Tibial artery (tissue), 4 donors: Measurements from ENCODE around the gene TXNDC11.

Experiments used
- DNase-seq, 2 donors: peaks; one replicate each; pipeline ENCODE4 v3.0.0-alpha.2; 2019
- H3K27ac ChIP-seq, 2 donors: fragments of 200-600 bp; sonication (generic) in 1 of 2; 1 replicate in 1 of 2; 2 replicates in 1 of 2; pipeline ENCODE4 v1.5.1; 2018 to 2019; ENCODE audit warnings: mild to moderate bottlenecking in 1 of 2
- H3K27me3 ChIP-seq, 2 donors: fragments of 200-600 bp; sonication (generic) in 1 of 2; one replicate each; pipeline versions ENCODE4 v1.5.1 to v1.6.0; 2016 to 2019
- H3K36me3 ChIP-seq, 3 donors: fragments of 200-600 bp; sonication (generic) in 2 of 3; one replicate each; pipeline ENCODE4 v1.5.1; 2016 to 2019; ENCODE audit warnings: mild to moderate bottlenecking in 2 of 3
- H3K4me1 ChIP-seq, 4 donors: fragments of 200-600 bp; sonication (generic) in 2 of 4; 1 replicate in 3 of 4; 2 replicates in 1 of 4; pipeline ENCODE4 v1.5.1; 2016 to 2019
- H3K4me3 ChIP-seq, 2 donors: fragments of 200-600 bp; sonication (generic) in 1 of 2; 1 replicate in 1 of 2; 2 replicates in 1 of 2; pipeline ENCODE4 v1.5.1; 2018 to 2019; ENCODE audit warnings: mild to moderate bottlenecking in 2 of 2
- H3K9me3 ChIP-seq, 3 donors: fragments of 200-600 bp; sonication (generic) in 1 of 3; one replicate each; pipeline ENCODE4 v1.5.1; 2016 to 2019
- CTCF ChIP-seq, 2 experiments: fragments of 200-600 bp in 1 of 2; fragments of 450-650 bp in 1 of 2; IDR thresholded peaks; one replicate each; pipeline ENCODE4 v1.5.1; 2017 to 2019; ENCODE audit warnings: antibody characterized with exemption in 2 of 2, mild to moderate bottlenecking in 1 of 2, moderate library complexity in 1 of 2
- intact Hi-C: fragments of 100-400 bp; cut with DNase I; formaldehyde crosslinking; loops from one replicate; pipeline ENCODE4 v1.15.0; 2023; ENCODE audit warnings: low total_unique reads

TXNDC11 gene

DNA sequence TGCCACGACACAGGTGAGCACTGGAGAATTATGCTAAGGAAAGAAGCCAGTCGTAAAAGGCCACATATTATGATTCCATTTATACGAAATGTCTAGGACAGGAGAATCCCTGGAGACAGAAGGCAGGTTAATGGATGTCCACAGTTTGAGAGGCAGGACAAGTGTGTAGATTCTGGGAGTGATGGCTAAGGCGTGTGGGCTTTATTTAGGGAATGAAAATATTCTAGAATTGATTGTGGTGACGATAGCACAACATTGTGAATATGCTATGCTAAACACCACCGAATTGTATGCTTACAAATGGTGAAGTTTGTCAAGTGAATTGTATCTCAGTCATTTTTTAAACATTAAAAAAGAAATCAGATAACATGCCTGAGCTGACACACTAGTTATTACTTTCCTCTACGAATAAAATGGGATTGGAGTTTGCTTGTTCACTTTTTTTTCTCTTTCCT is 5.3 kb upstream of the TXNDC11 start:
- Histone ChIP-seq H3K36me3 (peaks cover 40 to 49% (median 45%) of the 10 kb centered on the region in 3 donors), H3K9me3 (no peaks in the 10 kb centered on the region), H3K27ac (no peak overlapping the region), H3K4me3 (no peak overlapping the region), H3K27me3 (no peaks in the 10 kb centered on the region), H3K4me1 (peaks cover 0 to 10% (median 5%) of the 10 kb centered on the region in 4 donors)
- no peak for DNase-seq
- TF ChIP-seq CTCF (IDR thresholded peaks at IDR 0.05) = no peak
- intact Hi-C loops = no loop called here

- Histone ChIP-seq H3K4me3 (no peak overlapping the region), H3K9me3 (no peaks in the 10 kb centered on the region), H3K27me3 (no peaks in the 10 kb centered on the region), H3K36me3 (peaks cover under 1 to 10% (median 6%) of the 10 kb centered on the region in 3 donors), H3K4me1 (peaks cover 0 to 34% (median 19%) of the 10 kb centered on the region in 4 donors), H3K27ac (peak overlapping the region; percentile 95 to 97)
- DNase-seq = no peak
- intact Hi-C loops = no loop called here
- no peak for TF ChIP-seq CTCF (IDR thresholded peaks at IDR 0.05)
Observed at GRCh38 chr16:11744075-11744470, 1.4 kb upstream of the TXNDC11 start.

GRCh38 chr16:11743308-11744074 is 834 bp upstream of the TXNDC11 start:
- H3K9me3 ChIP-seq = no peaks in the 10 kb centered on the region
- H3K4me3 ChIP-seq = peak overlapping the region; percentile 85 to 92
- peak overlapping the region; percentile 95 to 97 for H3K27ac ChIP-seq
- H3K36me3 ChIP-seq = peaks cover 0 to 4% (median under 1%) of the 10 kb centered on the region in 3 donors
- H3K4me1 ChIP-seq = peaks cover 0 to 38% (median 22%) of the 10 kb centered on the region in 4 donors
- TF ChIP-seq CTCF (IDR thresholded peaks at IDR 0.05) = no peak
- H3K27me3 ChIP-seq = no peaks in the 10 kb centered on the region
- peak; percentile 71 to 78 for DNase-seq
- intact Hi-C loops = no loop called here

- Histone ChIP-seq H3K27me3 (no peaks in the 10 kb centered on the region), H3K36me3 (peaks cover 0 to under 1% (median 0%) of the 10 kb centered on the region in 3 donors), H3K9me3 (no peaks in the 10 kb centered on the region), H3K27ac (peak overlapping the region; percentile 95 to 97), H3K4me1 (peaks cover 0 to 42% (median 23%) of the 10 kb centered on the region in 4 donors), H3K4me3 (peak overlapping the region; percentile 85 to 92)
- intact Hi-C loops = loop anchor here (1.0 kb wide), 1 partner anchor 55 kb away; the partner anchor contains the start of gene ZC3H7A
- peak; percentile 28 to 77 for DNase-seq
- TF ChIP-seq CTCF (IDR thresholded peaks at IDR 0.05) = no peak
Observed at GRCh38 chr16:11742093-11742535, 543 bp downstream of the TXNDC11 start.

- no peak for DNase-seq
- intact Hi-C loops = no loop called here
- H3K9me3 ChIP-seq = no peaks in the 10 kb centered on the region
- H3K4me3 ChIP-seq = peak overlapping the region in 1 of 2 donors; percentile 92
- H3K4me1 ChIP-seq = peaks cover 0 to 50% (median 27%) of the 10 kb centered on the region in 4 donors
- TF ChIP-seq CTCF (IDR thresholded peaks at IDR 0.05) = no peak
- H3K27ac ChIP-seq = peak overlapping the region; percentile 95 to 97
- H3K27me3 ChIP-seq = no peaks in the 10 kb centered on the region
- peaks cover 4 to 16% (median 14%) of the 10 kb centered on the region in 3 donors for H3K36me3 ChIP-seq
Observed at GRCh38 chr16:11740567-11740966, 2.1 kb downstream of the TXNDC11 start.
